PC-9 (cell line): ENCODE measurements around the gene NPM1. TPM values are rescaled to one million over a fixed set of nuclear protein-coding genes. Genes with fewer than 3 reads are reported as not detected.

ENCODE experiments used
- BruUV-seq: library from RNA; stranded (reverse); fragments of 400-500 nt; replicated peaks from 2 replicates; lab custom pipeline; 2021; lab: Mats Ljungman, UMichigan
- CTCF ChIA-PET: fragments of 300-600 bp; sonication (Branson Sonifier 250); formaldehyde crosslinking; loops from one replicate; lab custom pipeline; 2022; ENCODE audit warnings: antibody characterized with exemption; lab: Charles Lee
- POLR2A ChIA-PET: fragments of 300-600 bp; sonication (Branson Sonifier 250); formaldehyde crosslinking; loops from one replicate; lab custom pipeline; 2022; ENCODE audit warnings: antibody characterized with exemption; ENCODE audit not compliant: unreplicated experiment; lab: Charles Lee
- DNase-seq, 2 experiments: peaks; one replicate each; pipeline versions ENCODE4 v3.0.0 to v3.0.0-alpha.2; 2015 to 2022; ENCODE audit warnings: mixed read lengths in 1 of 2
- H2AFZ ChIP-seq: fragments of 200-600 bp; sonication (generic); 2 replicates; pipeline ENCODE4 v1.8.1; 2017; ENCODE audit warnings: antibody characterized with exemption
- H3F3A ChIP-seq: fragments of 200-600 bp; sonication (generic); 2 replicates; pipeline ENCODE4 v1.8.1; 2017; ENCODE audit warnings: antibody characterized with exemption, mild to moderate bottlenecking, low read depth; ENCODE audit not compliant: insufficient read depth
- H3K27ac ChIP-seq: fragments of 200-600 bp; sonication (generic); 2 replicates; pipeline ENCODE4 v1.6.1; 2016; ENCODE audit warnings: mixed run types
- H3K27me3 ChIP-seq: fragments of 200-600 bp; sonication (generic); 2 replicates; pipeline ENCODE4 v1.6.1; 2016; ENCODE audit warnings: low read depth, mixed run types; ENCODE audit not compliant: insufficient read depth
- H3K36me3 ChIP-seq: fragments of 200-600 bp; sonication (generic); 2 replicates; pipeline ENCODE4 v1.6.1; 2016; ENCODE audit warnings: low read depth, mixed run types
- H3K4me1 ChIP-seq: fragments of 200-600 bp; sonication (generic); replicated peaks from 2 replicates; pipeline ENCODE4 v1.6.1; 2016; ENCODE audit warnings: mixed run types; ENCODE audit not compliant: insufficient read depth
- H3K4me2 ChIP-seq: fragments of 200-600 bp; sonication (generic); 2 replicates; pipeline ENCODE4 v1.6.1; 2017; ENCODE audit warnings: mixed run types
- H3K4me3 ChIP-seq: fragments of 200-600 bp; sonication (generic); 2 replicates; pipeline ENCODE4 v1.6.1; 2016; ENCODE audit warnings: mixed run types
- H3K79me2 ChIP-seq: fragments of 200-600 bp; sonication (generic); 2 replicates; pipeline ENCODE4 v1.6.1; 2017; ENCODE audit warnings: low read depth, mixed run types
- H3K9me2 ChIP-seq: fragments of 200-600 bp; sonication (generic); 2 replicates; pipeline ENCODE4 v1.8.1; 2017; ENCODE audit warnings: mild to moderate bottlenecking; ENCODE audit not compliant: insufficient read depth
- H3K9me3 ChIP-seq: fragments of 200-600 bp; sonication (generic); 2 replicates; pipeline ENCODE4 v1.8.1; 2016; ENCODE audit warnings: low read depth; ENCODE audit not compliant: insufficient read depth
- H4K20me1 ChIP-seq: fragments of 200-600 bp; sonication (generic); 2 replicates; pipeline ENCODE4 v1.8.1; 2017; ENCODE audit not compliant: insufficient read depth
- CTCF ChIP-seq: fragments of 200-600 bp; sonication (generic); conservative IDR thresholded peaks from 2 replicates; pipeline ENCODE4 v1.6.1; 2017; ENCODE audit warnings: mixed run types, antibody characterized with exemption, mild to moderate bottlenecking, moderate library complexity
- EZH2 ChIP-seq: fragments of 200-600 bp; sonication (generic); IDR thresholded peaks from 2 replicates; pipeline ENCODE4 v1.8.0; 2017; ENCODE audit warnings: antibody characterized with exemption, low read depth
- intact Hi-C: fragments of 100-400 bp; cut with micrococcal nuclease; formaldehyde crosslinking; loops from one replicate; pipeline ENCODE4 v1.10.0; 2022; ENCODE audit not compliant: unreplicated experiment
- total RNA-seq: library from RNA; stranded (reverse); gene quantifications from 2 replicates; pipeline ENCODE4 v1.2.3, GENCODE V29; 2021

The NPM1 gene
- total RNA-seq, 1 experiment from 2014 or later = 2,285 TPM

- CTCF ChIA-PET = interaction anchor here (0.6 to 1.2 kb wide), 6 partner anchors 33 to 926 kb away, joined by 3 to 6 read pairs (median 4); no protein-coding TSS in a partner anchor
- Histone ChIP-seq H3F3A (peaks cover 35% of the 10 kb centered on the region), H3K9me3 (no peaks in the 10 kb centered on the region), H4K20me1 (peaks cover 14% of the 10 kb centered on the region; the same call in 1 of the 2 replicates), H3K27me3 (no peaks in the 10 kb centered on the region), H3K4me2 (peak overlapping the region; percentile 92), H3K4me3 (peak overlapping the region; percentile 64), H3K4me1 (0 out of 2 replicates have a peak, but pooled peaks cover 8% of the 10 kb centered on the region), H3K36me3 (no peaks in the 10 kb centered on the region), H3K79me2 (no peaks in the 10 kb centered on the region), H3K27ac (no peak overlapping the region), H2AFZ (peak overlapping the region; percentile 76), H3K9me2 (no peaks in the 10 kb centered on the region)
- BruUV-seq = no TSS peak
- peak in 1 of 2 experiments; percentile 65 for DNase-seq
- POLR2A ChIA-PET = interaction anchor here (0.6 to 0.7 kb wide), 2 partner anchors 292 to 836 kb away, joined by 4 to 11 read pairs; no protein-coding TSS in a partner anchor
- intact Hi-C loops = loop anchor here (1.0 to 10.0 kb wide), 7 partner anchors 62 to 865 kb away; partner anchors contain the start of genes STK10 and UBTD2
- TF ChIP-seq CTCF = no peak
Observed at GRCh38 chr5:171419688-171420430, 32.2 kb downstream of the NPM1 start.

- ChIA-PET CTCF (interaction anchor here (0.7 kb wide), 1 partner anchor 113 kb away, joined by 3 read pairs; no protein-coding TSS in a partner anchor), POLR2A (no interaction called here)
- Histone ChIP-seq H3K27me3 (no peaks in the 10 kb centered on the region), H3K36me3 (no peaks in the 10 kb centered on the region), H3K4me3 (peak overlapping the region; percentile 64), H3K9me3 (no peaks in the 10 kb centered on the region), H3K4me1 (0 out of 2 replicates have a peak, but pooled peaks cover 12% of the 10 kb centered on the region), H3K9me2 (no peaks in the 10 kb centered on the region), H4K20me1 (peaks cover 6% of the 10 kb centered on the region; the same call in 1 of the 2 replicates), H3F3A (peaks cover 27% of the 10 kb centered on the region), H3K4me2 (peak overlapping the region; percentile 92), H3K79me2 (no peaks in the 10 kb centered on the region), H3K27ac (no peak overlapping the region), H2AFZ (peak overlapping the region; percentile 76)
- intact Hi-C loops = loop anchor here (1.0 kb wide), 1 partner anchor 100 kb away; no protein-coding TSS in a partner anchor
- BruUV-seq = no TSS peak
- peak in 1 of 2 experiments; percentile 23 for DNase-seq
- TF ChIP-seq CTCF (no peak), EZH2 (no peak)
Observed at GRCh38 chr5:171420431-171421241, 33.0 kb downstream of the NPM1 start.
